GM13977 (cell line): ENCODE results near the gene PIP4K2A.

Experiments
- DNase-seq: peaks from one replicate; pipeline ENCODE4 v3.0.0; 2012; ENCODE audit warnings: low spot score
- in situ Hi-C: fragments of 300-500 bp; cut with MboI; formaldehyde crosslinking; loops from one replicate; pipeline ENCODE4 v1.12.0; 2022; ENCODE audit warnings: low sequenced_read_pairs, low pct_unique_long_range_greater_than_20kb, mixed read lengths, inconsistent platforms; ENCODE audit not compliant: unreplicated experiment
- TF ChIP-seq, protein P1 (sequence below): IDR thresholded peaks from 2 replicates; pipeline ENCODE4 v1.5.1; 2012; ENCODE audit warnings: mild to moderate bottlenecking, control low read depth; ENCODE audit not compliant: insufficient read depth; ENCODE audit errors: extremely low read depth, missing control alignments

Gene PIP4K2A

DNA sequence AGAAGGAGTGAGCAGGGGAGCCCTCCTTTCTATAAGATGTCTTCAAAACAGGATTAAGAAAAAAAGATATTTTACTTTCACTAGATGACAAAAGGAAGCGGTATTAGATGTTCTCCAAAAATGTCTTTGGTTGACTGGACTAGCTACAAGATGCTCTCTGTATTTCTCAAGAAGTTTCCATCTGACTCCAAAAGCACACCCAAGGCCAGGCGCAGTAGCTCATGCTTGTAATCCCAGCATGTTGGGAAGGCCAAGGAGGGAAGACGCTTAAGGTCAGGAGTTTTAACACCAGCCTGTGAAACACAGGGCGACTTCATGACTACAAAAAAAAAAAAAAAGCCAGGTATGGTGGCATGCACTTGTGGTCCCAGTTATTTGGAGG, 84.5 kb downstream of the PIP4K2A start:
- no peak for DNase-seq
- TF ChIP-seq, protein P1, sequence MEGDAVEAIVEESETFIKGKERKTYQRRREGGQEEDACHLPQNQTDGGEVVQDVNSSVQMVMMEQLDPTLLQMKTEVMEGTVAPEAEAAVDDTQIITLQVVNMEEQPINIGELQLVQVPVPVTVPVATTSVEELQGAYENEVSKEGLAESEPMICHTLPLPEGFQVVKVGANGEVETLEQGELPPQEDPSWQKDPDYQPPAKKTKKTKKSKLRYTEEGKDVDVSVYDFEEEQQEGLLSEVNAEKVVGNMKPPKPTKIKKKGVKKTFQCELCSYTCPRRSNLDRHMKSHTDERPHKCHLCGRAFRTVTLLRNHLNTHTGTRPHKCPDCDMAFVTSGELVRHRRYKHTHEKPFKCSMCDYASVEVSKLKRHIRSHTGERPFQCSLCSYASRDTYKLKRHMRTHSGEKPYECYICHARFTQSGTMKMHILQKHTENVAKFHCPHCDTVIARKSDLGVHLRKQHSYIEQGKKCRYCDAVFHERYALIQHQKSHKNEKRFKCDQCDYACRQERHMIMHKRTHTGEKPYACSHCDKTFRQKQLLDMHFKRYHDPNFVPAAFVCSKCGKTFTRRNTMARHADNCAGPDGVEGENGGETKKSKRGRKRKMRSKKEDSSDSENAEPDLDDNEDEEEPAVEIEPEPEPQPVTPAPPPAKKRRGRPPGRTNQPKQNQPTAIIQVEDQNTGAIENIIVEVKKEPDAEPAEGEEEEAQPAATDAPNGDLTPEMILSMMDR, result no peak
- in situ Hi-C loops, result no loop called here

DNA sequence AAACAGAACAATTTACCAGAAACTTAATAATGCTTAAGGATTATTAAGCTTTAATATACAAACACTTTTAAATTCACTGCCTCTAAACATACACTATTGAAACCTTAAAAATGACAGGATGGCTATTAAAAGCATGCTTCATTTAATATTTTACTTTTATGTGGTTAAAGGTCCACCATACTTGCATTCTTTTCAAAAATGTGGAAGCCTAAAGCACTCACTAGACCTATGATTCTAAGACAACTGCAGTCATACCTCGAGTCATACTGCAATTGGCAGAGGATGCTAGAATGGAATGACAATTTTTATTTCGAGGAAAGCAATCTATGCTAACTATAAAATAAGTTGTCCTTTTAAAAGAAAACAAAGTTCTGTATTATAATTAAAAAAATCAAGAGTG, 85.3 kb downstream of the PIP4K2A start:
- in situ Hi-C loops, result no loop called here
- DNase-seq, result no peak
- TF ChIP-seq, protein P1, result no peak

DNA sequence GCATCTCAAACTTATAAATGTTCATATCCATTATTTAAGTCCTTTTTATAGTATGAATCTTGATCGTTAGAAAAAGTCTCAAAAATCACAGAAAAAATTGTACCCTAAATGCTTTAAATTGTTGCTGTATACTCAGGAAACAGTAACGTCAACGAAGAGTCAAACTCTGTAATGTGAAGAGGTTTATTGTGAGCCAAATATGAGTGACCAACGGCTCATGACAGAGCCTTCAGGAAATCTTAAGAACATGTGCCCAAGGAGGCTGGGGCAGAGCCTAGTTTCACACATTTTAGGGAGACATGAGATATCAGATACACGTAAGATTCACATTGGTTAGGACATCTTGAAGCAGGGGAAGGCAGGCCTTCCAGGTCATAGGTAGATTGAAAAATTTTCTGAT, 86.1 kb downstream of the PIP4K2A start:
- TF ChIP-seq, protein P1, result no peak
- in situ Hi-C loops, result no loop called here
- DNase-seq, result no peak

DNA sequence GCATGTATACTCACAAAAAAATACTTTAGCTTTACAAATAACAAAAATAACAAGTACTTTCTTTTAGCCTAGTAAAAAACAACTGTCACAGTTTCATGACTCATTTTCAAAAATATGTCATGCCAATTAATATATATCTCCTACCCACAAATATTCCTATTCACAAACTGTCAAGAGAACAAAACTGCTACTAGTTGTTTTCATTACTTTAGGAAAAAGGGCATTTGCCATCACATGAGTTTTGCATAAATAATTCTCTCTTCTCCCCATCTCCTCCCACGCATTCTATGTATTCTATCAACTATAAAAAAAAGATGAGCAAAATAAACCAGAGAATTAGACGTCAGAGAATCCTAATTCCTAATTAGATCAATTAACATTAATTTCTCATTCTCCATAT, 87.6 kb downstream of the PIP4K2A start:
- in situ Hi-C loops, result no loop called here
- no peak for DNase-seq
- TF ChIP-seq, protein P1, result no peak

DNA sequence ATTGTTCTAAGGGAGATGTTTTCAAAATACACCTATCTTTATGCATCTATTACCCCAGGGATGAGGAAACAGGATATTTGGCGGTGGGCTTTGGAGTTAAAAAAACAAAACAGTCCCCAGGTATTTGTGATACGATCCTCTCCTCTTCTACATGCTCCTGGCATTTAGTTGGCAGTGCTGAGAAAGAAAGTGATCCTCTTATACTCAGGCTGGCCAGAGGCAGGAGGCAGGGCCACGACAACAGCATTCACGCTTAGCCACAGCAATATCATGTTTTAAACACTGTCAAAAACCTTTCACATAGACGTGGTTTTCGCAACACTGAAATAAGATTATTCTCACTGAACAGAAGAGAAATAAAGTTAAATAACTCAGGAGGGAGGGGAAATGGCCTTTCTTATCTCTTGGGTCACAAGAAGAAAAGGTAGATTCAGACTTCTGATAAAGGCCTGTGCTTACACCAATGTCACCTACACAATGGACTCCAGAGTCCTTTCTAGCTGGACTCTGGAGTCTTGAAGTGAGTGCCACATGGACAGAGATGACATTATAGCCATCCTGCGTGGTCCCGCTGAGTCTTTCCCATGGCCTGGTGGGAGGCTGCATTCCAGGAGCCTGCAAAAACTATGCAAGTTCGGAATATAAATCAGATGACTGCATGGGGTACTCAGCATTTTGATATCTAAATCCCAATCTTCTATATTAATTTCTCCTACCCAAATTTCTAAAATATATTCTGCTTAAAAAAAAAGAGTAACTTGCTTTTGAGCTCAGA, 88.7 kb downstream of the PIP4K2A start:
- TF ChIP-seq, protein P1, result no peak
- in situ Hi-C loops, result no loop called here
- DNase-seq, result no peak

DNA sequence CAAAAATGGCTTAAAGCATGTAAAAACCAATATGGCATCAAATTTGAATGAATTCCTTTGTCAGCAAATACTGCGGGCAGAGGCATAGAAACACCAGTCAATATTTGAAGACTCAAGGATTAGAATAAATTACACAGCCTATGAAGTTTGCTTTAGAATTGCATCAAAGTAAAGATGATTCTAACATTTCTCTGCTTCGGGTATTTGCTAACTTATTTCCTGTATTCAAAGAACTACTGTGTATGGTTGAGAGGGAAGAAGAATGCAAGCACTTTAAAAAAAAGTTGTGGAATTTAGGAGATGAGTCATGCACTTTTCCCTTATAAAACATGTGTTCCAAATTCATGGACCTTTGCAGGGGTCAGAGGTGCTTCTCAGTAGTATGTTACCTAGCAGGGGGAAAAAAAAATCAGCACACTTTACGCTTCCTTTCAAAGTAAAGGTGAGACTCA, 90.1 kb downstream of the PIP4K2A start:
- in situ Hi-C loops, result no loop called here
- no peak for DNase-seq
- TF ChIP-seq, protein P1, result no peak
